Mucosa of descending colon (tissue), 3 donors: ENCODE data around the gene IL36RN. TPM values are rescaled to one million over a fixed set of nuclear protein-coding genes. Genes with fewer than 3 reads are reported as not detected.

ENCODE experiments used
- ATAC-seq: fragments of 200-7000 bp; cut with Tn5 transposase; one replicate; pipeline ENCODE4 v1.9.1; 2020; ENCODE audit warnings: mild to moderate bottlenecking, moderate library complexity
- DNase-seq, 3 donors: peaks; one replicate each; pipeline ENCODE4 v3.0.0-alpha.2; 2020
- H3K36me3 ChIP-seq: fragments of 200-600 bp; one replicate; pipeline ENCODE4 v1.8.0; 2021; ENCODE audit warnings: low read depth, mild to moderate bottlenecking
- H3K4me1 ChIP-seq: fragments of 200-600 bp; one replicate; pipeline ENCODE4 v1.8.0; 2021; ENCODE audit warnings: low read depth, mild to moderate bottlenecking
- H3K4me3 ChIP-seq: fragments of 200-600 bp; one replicate; pipeline ENCODE4 v1.8.0; 2021; ENCODE audit warnings: mild to moderate bottlenecking
- H3K9me3 ChIP-seq: fragments of 200-600 bp; one replicate; pipeline ENCODE4 v1.8.0; 2021; ENCODE audit warnings: mild to moderate bottlenecking
- CTCF ChIP-seq: fragments of 200-600 bp; IDR thresholded peaks from one replicate; pipeline ENCODE4 v1.8.0; 2022; ENCODE audit warnings: antibody characterized with exemption, mild to moderate bottlenecking
- intact Hi-C, 2 donors: fragments of 100-400 bp; cut with DNase I in 1 of 2; cut with micrococcal nuclease in 1 of 2; formaldehyde crosslinking; loops; one replicate each; pipeline versions ENCODE4 v1.11.0 to v1.11.1; 2022; cut with DNase I, micrococcal nuclease
- total RNA-seq, 3 donors: library from RNA; stranded (reverse); fragmentation: NEBNext Ultra II Directional in 2 of 3; extraction: Animal tissue kit (Norgen Biotek cat#: 25700) in 2 of 3; gene quantifications; one replicate each; pipeline versions ENCODE4 v1.2.1 to v1.2.4, GENCODE V29; 2021 to 2023
- donor health status: DM: no; HTN: no; CAD: no; lungs with moderate emphysema.
- donor health status: DM: no; HTN: no; CAD: no.
- donor health status: DM: no; HTN: yes; CAD: no.

IL36RN gene
- total RNA-seq, 3 donors from 2014 or later: not detected

- H3K4me1 ChIP-seq: no peaks in the 10 kb centered on the region
- no peaks in the 10 kb centered on the region for H3K9me3 ChIP-seq
- H3K36me3 ChIP-seq: no peaks in the 10 kb centered on the region
- ATAC-seq (no peak), DNase-seq (no peak)
- H3K4me3 ChIP-seq: no peak overlapping the region
- TF ChIP-seq CTCF: no peak
- intact Hi-C loops: no loop called here
Observed at GRCh38 chr2:113104054-113104611, 45.1 kb downstream of the IL36RN start.

GRCh38 chr2:113105047-113105785 lies 46.2 kb downstream of the IL36RN start:
- no peak for TF ChIP-seq CTCF
- intact Hi-C loops: no loop called here
- Histone ChIP-seq H3K36me3 (no peaks in the 10 kb centered on the region), H3K4me3 (no peak overlapping the region), H3K9me3 (no peaks in the 10 kb centered on the region), H3K4me1 (no peaks in the 10 kb centered on the region)
- no peak for DNase-seq
- no peak for ATAC-seq

- ATAC-seq: no peak
- intact Hi-C loops: no loop called here
- H3K4me3 ChIP-seq: no peak overlapping the region
- no peaks in the 10 kb centered on the region for H3K36me3 ChIP-seq
- no peaks in the 10 kb centered on the region for H3K9me3 ChIP-seq
- no peaks in the 10 kb centered on the region for H3K4me1 ChIP-seq
- no peak for DNase-seq
- no peak for TF ChIP-seq CTCF
Observed at GRCh38 chr2:113111121-113111520, 52.1 kb downstream of the IL36RN start.

GRCh38 chr2:113111823-113112287 lies 52.9 kb downstream of the IL36RN start:
- peak; percentile 21 for ATAC-seq
- Histone ChIP-seq H3K4me3 (no peak overlapping the region), H3K9me3 (no peaks in the 10 kb centered on the region), H3K36me3 (no peaks in the 10 kb centered on the region), H3K4me1 (no peaks in the 10 kb centered on the region)
- no peak for TF ChIP-seq CTCF
- intact Hi-C loops: no loop called here
- DNase-seq: no peak

GRCh38 chr2:113112441-113112840 lies 53.4 kb downstream of the IL36RN start:
- no peak for TF ChIP-seq CTCF
- Histone ChIP-seq H3K36me3 (no peaks in the 10 kb centered on the region), H3K4me3 (no peak overlapping the region), H3K9me3 (no peaks in the 10 kb centered on the region), H3K4me1 (no peaks in the 10 kb centered on the region)
- DNase-seq (no peak), ATAC-seq (no peak)
- intact Hi-C loops: no loop called here
